Right renal cortex interstitium (tissue), 3 donors: ENCODE results near the gene SEMA4D. TPM values are rescaled to one million over a fixed set of nuclear protein-coding genes. Genes with fewer than 3 reads are reported as not detected.

Experiments
- DNase-seq, 3 donors: peaks; one replicate each; pipeline ENCODE4 v3.0.0-alpha.2; 2013; ENCODE audit warnings: low read depth in 3 of 3, low spot score in 2 of 3
- polyA plus RNA-seq, 3 donors: library from polyadenylated mRNA; unstranded; fragments of 120-200 nt; gene quantifications; one replicate each; pipeline ENCODE4 v1.2.1, GENCODE V29; 2013; ENCODE audit not compliant: insufficient read length in 3 of 3

Gene SEMA4D
- polyA plus RNA-seq, 3 donors: 40.7 to 45.0 (median 41.3) TPM

- no peak for DNase-seq
These were observed 29.5 kb downstream of the SEMA4D start for GRCh38 chr9:89468281-89468960.

GRCh38 chr9:89467278-89467625, 30.7 kb downstream of the SEMA4D start:
- DNase-seq: no peak

GRCh38 chr9:89466451-89467277, 31.2 kb downstream of the SEMA4D start:
- no peak for DNase-seq

GRCh38 chr9:89465726-89466308, 32.1 kb downstream of the SEMA4D start:
- no peak for DNase-seq

- no peak for DNase-seq
These were observed 32.9 kb downstream of the SEMA4D start for GRCh38 chr9:89465001-89465451.

GRCh38 chr9:89464300-89464901, 33.5 kb downstream of the SEMA4D start:
- DNase-seq: no peak

- DNase-seq: no peak
These were observed 34.9 kb downstream of the SEMA4D start for GRCh38 chr9:89462817-89463683.

- DNase-seq: no peak
These were observed 35.7 kb downstream of the SEMA4D start for GRCh38 chr9:89462199-89462598.

- no peak for DNase-seq
These were observed 36.6 kb downstream of the SEMA4D start for GRCh38 chr9:89461265-89461664.

- no peak for DNase-seq
These were observed 37.4 kb downstream of the SEMA4D start for GRCh38 chr9:89460551-89460950.

GRCh38 chr9:89458768-89459496, 39.0 kb downstream of the SEMA4D start:
- no peak for DNase-seq

GRCh38 chr9:89457376-89457855, 40.5 kb downstream of the SEMA4D start:
- no peak for DNase-seq

- no peak for DNase-seq
These were observed 42.5 kb downstream of the SEMA4D start for GRCh38 chr9:89455356-89455824.

- DNase-seq: no peak
These were observed 43.2 kb downstream of the SEMA4D start for GRCh38 chr9:89454498-89455355.

- DNase-seq: no peak
These were observed 44.5 kb downstream of the SEMA4D start for GRCh38 chr9:89453452-89453851.

- DNase-seq: no peak
These were observed 45.4 kb downstream of the SEMA4D start for GRCh38 chr9:89452561-89452960.

GRCh38 chr9:89450213-89450612, 47.7 kb downstream of the SEMA4D start:
- DNase-seq: no peak

- DNase-seq: no peak
These were observed 48.6 kb downstream of the SEMA4D start for GRCh38 chr9:89449261-89449671.
